Activated naive CD4-positive, alpha-beta T cell treated with anti-CD3 and anti-CD28 coated beads for 36 hours (primary cell): Measurements from ENCODE around the gene MDC1. TPM values are rescaled to one million over a fixed set of nuclear protein-coding genes. Genes with fewer than 3 reads are reported as not detected.

Source experiments
- CTCF ChIA-PET: fragments of 350-600 bp; sonication (Branson Sonifier 250); formaldehyde crosslinking; loops from one replicate; lab custom pipeline; 2021; ENCODE audit warnings: antibody characterized with exemption; lab: Charles Lee
- DNase-seq: peaks from one replicate; pipeline ENCODE4 v3.0.0-alpha.2; 2020
- H3K27ac Mint-ChIP-seq: one replicate; pipeline ENCODE4 v1.8.0; 2021; ENCODE audit warnings: mild to moderate bottlenecking, mixed read lengths
- H3K27me3 Mint-ChIP-seq: one replicate; pipeline ENCODE4 v1.8.0; 2021; ENCODE audit warnings: low read depth, mixed read lengths
- H3K36me3 Mint-ChIP-seq: one replicate; pipeline ENCODE4 v1.8.0; 2021; ENCODE audit warnings: low read depth, mixed read lengths
- H3K4me1 Mint-ChIP-seq: one replicate; pipeline ENCODE4 v1.8.0; 2021; ENCODE audit warnings: low read depth, mixed read lengths
- H3K4me3 Mint-ChIP-seq: one replicate; pipeline ENCODE4 v1.8.0; 2021; ENCODE audit warnings: mild to moderate bottlenecking, moderate library complexity, mixed read lengths
- H3K9me3 Mint-ChIP-seq: one replicate; pipeline ENCODE4 v1.8.0; 2021; ENCODE audit warnings: mixed read lengths
- intact Hi-C: fragments of 100-400 bp; cut with micrococcal nuclease; formaldehyde crosslinking; loops from one replicate; pipeline ENCODE4 v1.15.1; 2023
- total RNA-seq, 2 experiments: library from RNA; stranded (reverse); gene quantifications; one replicate each; pipeline ENCODE4 v1.2.3, GENCODE V29; 2021

The MDC1 gene
- total RNA-seq, 2 experiments from 2014 or later: 84.1 to 84.8 TPM

DNA sequence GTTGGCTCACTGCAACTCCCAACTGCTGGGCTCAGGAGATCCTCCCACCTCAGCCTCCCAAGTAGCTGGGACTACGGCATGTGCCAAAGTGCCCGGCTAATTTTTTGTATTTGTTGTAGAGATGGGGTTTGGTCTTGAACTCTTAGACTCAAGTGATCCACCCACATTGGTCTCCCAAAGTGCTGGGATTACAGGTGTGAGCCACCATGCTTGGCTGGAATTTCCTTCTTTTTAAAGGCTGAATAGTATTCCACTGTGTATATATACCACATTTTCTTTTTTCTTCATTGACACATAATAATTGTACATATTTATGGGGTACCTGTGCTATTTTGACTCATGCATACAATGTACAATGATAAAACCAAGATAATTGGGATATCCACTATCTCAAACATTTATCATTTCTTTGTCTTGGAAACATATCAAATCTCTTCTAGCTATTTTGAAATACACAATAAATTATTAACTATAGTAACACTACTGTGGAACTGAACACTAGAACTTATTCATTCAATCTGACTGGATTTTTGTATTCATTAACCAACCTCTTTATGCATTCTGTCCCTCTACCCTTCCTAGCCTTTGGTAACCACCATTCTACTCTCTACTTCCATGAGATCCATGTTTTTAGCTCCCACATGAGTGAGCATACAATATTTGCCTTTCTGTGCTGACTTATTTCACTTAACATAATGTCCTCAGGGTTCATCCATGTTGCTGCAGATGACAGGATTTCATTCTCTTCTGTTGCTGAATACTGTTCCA, 7.8 kb downstream of the MDC1 start:
- intact Hi-C loops: no loop called here
- Mint-ChIP-seq H3K4me3 (no peak overlapping the region), H3K36me3 (peaks cover 65% of the 10 kb centered on the region), H3K27ac (no peak overlapping the region), H3K27me3 (no peaks in the 10 kb centered on the region), H3K4me1 (peaks cover 14% of the 10 kb centered on the region), H3K9me3 (no peaks in the 10 kb centered on the region)
- CTCF ChIA-PET: no interaction called here
- no peak for DNase-seq

DNA sequence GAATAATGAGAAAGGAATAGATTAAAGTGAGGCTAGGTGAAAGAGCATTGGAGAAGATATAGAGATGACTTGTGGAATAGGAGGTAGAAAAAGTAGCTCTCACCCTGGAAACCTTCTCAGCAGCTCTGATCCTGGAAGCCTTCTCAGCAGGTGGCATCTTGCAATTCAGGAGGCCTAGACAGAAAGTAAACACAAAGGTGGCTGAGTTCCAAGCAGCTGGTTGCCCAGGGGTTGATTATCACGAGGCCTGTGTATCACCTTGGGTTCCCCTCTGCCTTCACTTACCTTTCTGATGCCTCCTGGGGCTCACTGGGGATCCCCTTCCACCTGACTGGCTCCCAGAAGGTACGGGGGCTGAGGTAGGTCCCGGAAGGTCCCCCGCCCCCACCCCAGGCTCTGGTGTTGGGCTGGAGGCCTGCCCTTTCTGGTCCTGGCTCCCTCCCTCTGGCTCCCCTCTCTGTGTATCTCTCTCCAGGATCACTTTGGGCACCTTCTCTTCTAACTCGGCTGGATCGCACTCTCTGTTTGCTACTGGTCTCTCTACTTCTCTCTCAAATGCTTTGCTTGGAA, 9.7 kb downstream of the MDC1 start:
- Mint-ChIP-seq H3K4me3 (no peak overlapping the region), H3K9me3 (no peaks in the 10 kb centered on the region), H3K27ac (no peak overlapping the region), H3K27me3 (no peaks in the 10 kb centered on the region), H3K4me1 (peaks cover 7% of the 10 kb centered on the region), H3K36me3 (peaks cover 63% of the 10 kb centered on the region)
- CTCF ChIA-PET: no interaction called here
- no peak for DNase-seq
- intact Hi-C loops: no loop called here

DNA sequence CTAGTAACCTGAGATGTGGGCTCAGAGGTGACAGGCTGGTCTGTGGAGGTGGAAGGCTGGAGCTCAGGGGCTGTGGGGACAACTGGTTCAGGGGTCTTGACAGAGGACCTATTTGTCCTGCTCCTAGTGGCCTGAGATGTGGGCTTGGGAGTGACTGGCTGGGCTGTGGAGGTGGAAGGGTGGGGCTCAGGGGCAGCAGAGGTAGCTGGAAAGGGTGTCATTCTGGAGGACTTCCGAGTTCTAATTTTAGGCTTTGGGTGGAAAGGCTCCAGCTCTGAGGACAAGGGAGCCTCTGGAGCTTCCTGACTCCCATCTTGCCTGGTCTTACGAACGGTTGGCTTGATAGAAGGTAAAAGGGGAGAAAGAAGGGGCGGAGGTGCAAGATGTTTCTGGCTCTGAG, 11.5 kb downstream of the MDC1 start:
- no peak for DNase-seq
- CTCF ChIA-PET: interaction anchor here (0.6 to 1.9 kb wide), 3 partner anchors 18 to 30 kb away, joined by 3 to 4 read pairs (median 3); no protein-coding TSS in a partner anchor
- no peak overlapping the region for H3K4me3 Mint-ChIP-seq
- no peaks in the 10 kb centered on the region for H3K27me3 Mint-ChIP-seq
- intact Hi-C loops: no loop called here
- H3K4me1 Mint-ChIP-seq: no peaks in the 10 kb centered on the region
- no peak overlapping the region for H3K27ac Mint-ChIP-seq
- no peaks in the 10 kb centered on the region for H3K9me3 Mint-ChIP-seq
- peaks cover 51% of the 10 kb centered on the region for H3K36me3 Mint-ChIP-seq

DNA sequence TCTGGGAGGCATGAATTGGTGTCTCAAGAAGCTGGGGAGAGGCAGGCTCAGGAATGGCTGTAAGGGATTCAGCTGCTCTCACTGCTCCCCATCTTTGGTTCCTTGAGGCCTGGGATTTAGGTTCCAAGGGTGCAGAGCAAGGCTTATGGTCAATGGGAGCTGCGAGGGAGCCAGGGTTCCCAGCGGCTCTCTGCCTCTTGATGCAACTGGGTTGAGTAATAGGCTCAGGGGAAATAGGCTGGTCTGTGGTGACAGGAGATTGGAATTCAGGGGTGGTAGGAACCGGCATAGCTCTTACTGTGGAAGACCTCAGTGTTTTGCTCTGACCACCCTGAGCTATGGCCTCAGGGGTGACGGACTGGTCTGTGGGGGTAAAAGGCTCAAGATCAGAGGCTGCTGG, 13.3 kb downstream of the MDC1 start:
- no peak for DNase-seq
- CTCF ChIA-PET: interaction anchor here (1.9 kb wide), 1 partner anchor 16 kb away, joined by 4 read pairs; no protein-coding TSS in a partner anchor
- Mint-ChIP-seq H3K27ac (no peak overlapping the region), H3K27me3 (no peaks in the 10 kb centered on the region), H3K4me1 (no peaks in the 10 kb centered on the region), H3K9me3 (no peaks in the 10 kb centered on the region), H3K36me3 (peaks cover 50% of the 10 kb centered on the region), H3K4me3 (no peak overlapping the region)
- intact Hi-C loops: no loop called here

DNA sequence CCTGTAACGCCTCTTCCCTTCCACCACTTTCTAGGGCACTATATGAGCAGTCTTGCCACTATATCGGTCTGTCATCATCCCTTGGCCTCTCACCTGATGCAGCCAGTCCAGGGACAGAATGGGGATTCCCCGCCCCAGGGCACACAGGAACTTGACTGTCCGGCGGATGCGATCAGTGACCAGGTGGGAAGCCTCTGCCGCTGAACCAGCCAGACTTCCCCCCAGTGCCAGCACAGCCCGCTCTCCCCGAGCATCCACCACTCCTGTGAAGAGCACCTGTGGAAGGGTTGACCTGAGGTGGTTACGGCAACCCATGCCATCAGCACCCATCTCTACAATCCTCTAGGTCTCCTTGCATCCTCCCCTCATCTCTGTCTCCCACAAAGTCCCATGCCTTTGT, 14.1 kb downstream of the MDC1 start:
- no peaks in the 10 kb centered on the region for H3K27me3 Mint-ChIP-seq
- no peak overlapping the region for H3K4me3 Mint-ChIP-seq
- no peaks in the 10 kb centered on the region for H3K9me3 Mint-ChIP-seq
- CTCF ChIA-PET: interaction anchor here (0.6 kb wide), 1 partner anchor 995 kb away, joined by 3 read pairs; no protein-coding TSS in a partner anchor
- no peaks in the 10 kb centered on the region for H3K4me1 Mint-ChIP-seq
- DNase-seq: no peak
- H3K27ac Mint-ChIP-seq: no peak overlapping the region
- peaks cover 46% of the 10 kb centered on the region for H3K36me3 Mint-ChIP-seq
- intact Hi-C loops: no loop called here

DNA sequence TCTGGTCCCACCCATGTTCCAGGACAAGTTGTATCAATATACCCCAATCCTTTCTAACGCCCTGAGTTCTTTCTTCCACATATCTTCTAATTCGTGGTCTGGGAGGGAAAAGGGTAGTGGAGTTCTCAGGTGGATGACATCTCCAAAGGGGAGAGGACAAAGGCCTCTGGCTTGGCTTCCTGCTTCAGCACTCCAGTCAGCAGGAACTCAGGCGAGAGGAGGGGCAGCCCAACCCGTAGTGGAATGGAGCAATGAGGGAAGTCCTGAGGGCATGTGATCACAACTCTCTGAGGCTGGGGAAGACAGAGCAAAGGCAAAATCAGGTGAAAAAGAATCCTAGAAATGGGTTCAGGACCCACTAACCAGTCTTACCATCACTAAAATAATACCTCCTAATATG, 16.7 kb downstream of the MDC1 start:
- no peak overlapping the region for H3K4me3 Mint-ChIP-seq
- no peak overlapping the region for H3K27ac Mint-ChIP-seq
- H3K4me1 Mint-ChIP-seq: peaks cover 4% of the 10 kb centered on the region
- CTCF ChIA-PET: interaction anchor here (0.7 kb wide), 1 partner anchor 322 kb away, joined by 4 read pairs; no protein-coding TSS in a partner anchor
- H3K36me3 Mint-ChIP-seq: peaks cover 34% of the 10 kb centered on the region
- DNase-seq: no peak
- H3K9me3 Mint-ChIP-seq: no peaks in the 10 kb centered on the region
- intact Hi-C loops: no loop called here
- H3K27me3 Mint-ChIP-seq: no peaks in the 10 kb centered on the region

DNA sequence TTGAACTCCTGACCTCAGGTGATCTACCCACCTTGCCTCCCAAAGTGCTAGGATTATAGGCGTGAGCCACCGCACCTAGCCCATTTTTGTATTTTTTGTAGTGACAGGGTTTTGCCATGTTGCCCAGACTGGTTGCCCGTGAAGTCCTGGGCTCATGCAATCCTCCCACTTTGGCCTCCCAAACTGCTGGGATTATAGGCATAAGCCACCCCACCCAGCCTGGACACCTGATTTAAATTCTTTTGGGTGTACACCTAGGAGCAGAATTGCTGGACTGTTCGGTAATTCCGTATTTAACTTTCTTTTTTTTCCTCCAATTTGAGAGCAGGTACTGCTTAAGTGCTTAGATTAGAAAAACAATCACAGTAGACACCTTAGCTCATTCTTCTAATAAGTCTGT, 20.6 kb downstream of the MDC1 start:
- Mint-ChIP-seq H3K4me1 (peaks cover 6% of the 10 kb centered on the region), H3K27ac (no peak overlapping the region), H3K9me3 (no peaks in the 10 kb centered on the region), H3K4me3 (no peak overlapping the region), H3K36me3 (peaks cover 8% of the 10 kb centered on the region), H3K27me3 (no peaks in the 10 kb centered on the region)
- no peak for DNase-seq
- CTCF ChIA-PET: interaction anchor here (1.2 to 1.3 kb wide), 2 partner anchors 17 to 34 kb away, joined by 3 to 6 read pairs; no protein-coding TSS in a partner anchor
- intact Hi-C loops: no loop called here

DNA sequence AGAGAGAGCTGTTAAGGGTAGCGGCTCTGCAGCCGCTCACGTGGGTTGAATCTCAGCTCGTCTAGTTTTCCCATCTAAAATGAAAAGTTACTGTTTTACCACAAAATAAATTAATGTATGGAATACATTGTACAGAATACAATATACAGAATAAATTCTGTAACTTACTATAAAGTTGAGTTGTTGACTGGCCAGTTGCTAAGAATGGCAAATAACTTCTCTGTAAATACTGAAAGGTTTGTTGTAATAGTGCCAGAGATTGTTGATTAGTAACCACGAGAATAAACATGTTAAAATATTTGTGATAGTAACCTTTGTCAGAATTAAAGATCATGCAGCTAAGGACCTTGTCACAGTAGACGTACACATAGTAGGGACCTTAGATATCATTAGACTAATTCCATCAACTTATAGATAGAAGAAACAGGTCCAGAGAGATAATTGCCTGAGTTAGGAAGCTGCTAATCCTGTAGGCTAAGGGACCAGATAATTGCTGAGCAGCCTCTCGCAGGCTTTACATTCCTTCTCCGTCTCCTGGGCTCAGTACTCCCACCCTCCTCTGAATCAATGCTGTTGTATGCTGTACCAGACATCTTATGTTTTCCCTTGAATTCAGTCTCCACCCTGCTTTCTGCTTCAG, 25.8 kb downstream of the MDC1 start:
- Mint-ChIP-seq H3K27me3 (no peaks in the 10 kb centered on the region), H3K36me3 (peaks cover 9% of the 10 kb centered on the region), H3K4me3 (peak overlapping the region; percentile 99), H3K27ac (peak overlapping the region; percentile 76), H3K9me3 (no peaks in the 10 kb centered on the region), H3K4me1 (peaks cover 35% of the 10 kb centered on the region)
- CTCF ChIA-PET: interaction anchor here (0.6 to 2.1 kb wide), 5 partner anchors 11 to 37 kb away, joined by 3 to 12 read pairs (median 6); no protein-coding TSS in a partner anchor
- intact Hi-C loops: no loop called here
- no peak for DNase-seq

DNA sequence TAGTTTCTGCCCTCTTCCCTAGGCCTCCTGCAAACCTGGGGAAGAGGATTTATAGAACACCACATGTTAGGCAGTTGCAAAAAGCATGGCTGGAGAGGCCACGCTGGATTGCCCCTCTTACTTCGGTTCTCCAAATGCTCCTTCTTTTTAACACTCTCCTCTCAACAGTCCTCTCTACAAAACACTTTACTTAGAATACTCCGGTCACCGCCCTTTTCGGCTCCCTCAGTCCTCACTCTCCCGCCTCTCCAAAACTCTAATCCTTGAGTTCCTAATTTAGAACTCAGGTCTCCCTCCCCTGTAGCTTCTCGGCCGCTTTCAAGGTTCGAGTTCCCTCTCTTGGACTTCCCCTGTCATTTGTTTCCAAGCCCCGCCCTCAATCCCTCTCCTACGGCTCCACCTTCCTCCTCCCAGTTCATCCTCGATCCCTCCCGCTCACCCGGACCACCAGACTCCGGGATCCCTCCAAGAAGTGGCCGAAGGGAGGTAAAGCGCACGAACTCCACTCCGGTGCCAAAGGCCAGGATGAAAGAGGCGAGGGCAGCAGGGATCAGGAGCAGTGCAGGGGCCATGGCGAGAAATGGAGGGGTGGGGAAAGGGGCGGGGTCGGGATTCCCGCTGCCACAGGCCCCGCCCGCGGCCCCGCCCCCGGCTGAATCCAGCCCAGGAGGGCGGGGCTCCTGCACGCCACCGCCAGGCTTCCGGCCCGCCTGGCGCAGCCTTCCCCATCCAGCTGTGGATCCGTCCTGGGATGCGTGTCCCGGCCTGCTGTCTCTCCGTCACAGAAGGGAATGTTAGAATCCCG, 26.5 kb downstream of the MDC1 start, which contains the start of gene NRM:
Gene NRM, minus strand, starts transcription at position 582 of the 805 bp plus-strand sequence. Its CDS starts 10 bp downstream, at position 572.
- H3K27ac Mint-ChIP-seq: peak within 1 kb of the TSS; percentile 91
- peak; percentile 79 for DNase-seq
- H3K4me3 Mint-ChIP-seq: peak within 1 kb of the TSS; percentile 99
- CTCF ChIA-PET: interaction anchor here (0.6 to 2.1 kb wide), 6 partner anchors 10 to 38 kb away, joined by 3 to 12 read pairs (median 6); no protein-coding TSS in a partner anchor
- no peaks in the 10 kb centered on the region for H3K9me3 Mint-ChIP-seq
- peaks cover 14% of the 10 kb centered on the region for H3K36me3 Mint-ChIP-seq
- no peaks in the 10 kb centered on the region for H3K27me3 Mint-ChIP-seq
- intact Hi-C loops: no loop called here
- peaks cover 35% of the 10 kb centered on the region for H3K4me1 Mint-ChIP-seq

DNA sequence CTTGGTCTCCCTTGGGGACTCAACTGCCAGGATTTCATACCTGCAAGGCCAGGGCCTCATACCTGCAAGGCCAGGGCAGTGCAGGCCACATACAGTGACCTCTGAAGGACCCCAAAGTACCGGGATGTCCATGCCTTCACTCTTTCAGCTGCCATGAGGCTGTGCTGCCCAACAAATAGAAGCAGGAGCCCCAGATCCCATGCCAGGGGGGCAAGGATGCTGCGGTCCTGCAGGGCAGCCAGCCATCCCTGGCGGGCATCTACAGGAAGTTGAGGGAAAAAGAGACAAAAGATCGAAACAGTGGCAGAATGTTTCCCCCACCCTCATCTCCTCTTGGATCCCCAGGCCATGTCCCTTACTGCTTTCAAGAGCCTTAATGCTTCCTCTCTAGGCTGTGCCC, 27.1 kb downstream of the MDC1 start:
- DNase-seq: no peak
- peak overlapping the region; percentile 99 for H3K4me3 Mint-ChIP-seq
- H3K4me1 Mint-ChIP-seq: peaks cover 35% of the 10 kb centered on the region
- H3K36me3 Mint-ChIP-seq: peaks cover 20% of the 10 kb centered on the region
- no peaks in the 10 kb centered on the region for H3K9me3 Mint-ChIP-seq
- no peaks in the 10 kb centered on the region for H3K27me3 Mint-ChIP-seq
- CTCF ChIA-PET: interaction anchor here (1.7 to 2.2 kb wide), 3 partner anchors 9 to 32 kb away, joined by 6 to 11 read pairs (median 8); no protein-coding TSS in a partner anchor
- intact Hi-C loops: loop anchor here (5.0 kb wide), 1 partner anchor 363 kb away; the partner anchor contains the start of gene TRIM39
- H3K27ac Mint-ChIP-seq: peak overlapping the region; percentile 91

DNA sequence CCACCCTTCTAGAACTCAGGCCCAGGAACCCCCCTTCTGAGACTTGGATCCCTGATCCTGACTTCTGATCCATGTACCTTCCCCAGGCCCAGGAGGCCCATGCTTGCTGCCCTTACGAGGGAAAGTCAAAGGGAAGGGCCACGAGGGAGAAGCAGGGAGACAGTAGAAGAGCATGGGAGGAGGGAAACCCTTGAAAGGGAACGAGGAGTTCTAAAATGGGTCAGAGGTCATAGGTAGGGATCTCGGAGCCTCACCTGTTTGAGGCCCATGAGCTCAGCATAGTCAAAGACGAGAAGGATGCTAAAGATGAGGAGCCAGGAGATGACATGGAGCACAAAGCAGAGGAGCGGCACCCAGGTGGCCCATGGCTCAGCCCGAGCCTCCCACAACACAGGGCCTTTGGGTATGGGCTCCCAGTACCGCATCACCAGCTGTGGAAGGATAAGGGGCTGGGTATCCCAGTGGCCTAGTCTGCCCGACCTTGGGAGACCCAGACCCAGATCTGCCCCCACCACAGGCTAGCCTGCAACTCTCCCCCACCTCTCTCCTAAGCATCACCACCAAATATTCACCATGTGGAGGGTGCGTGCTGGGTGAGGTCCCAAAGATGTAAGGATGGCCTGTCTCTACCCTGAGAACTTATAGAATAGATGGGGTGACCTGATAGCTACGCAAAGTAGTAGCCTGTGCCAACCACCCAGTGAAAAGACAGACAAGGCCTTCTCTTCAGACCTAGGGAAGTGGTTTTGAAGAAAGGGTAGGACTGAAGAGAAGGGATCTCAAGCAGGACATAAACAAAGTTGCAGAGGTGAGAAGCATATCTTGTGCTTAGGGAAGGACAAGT, 27.8 kb downstream of the MDC1 start:
- H3K27me3 Mint-ChIP-seq: no peaks in the 10 kb centered on the region
- peaks cover 25% of the 10 kb centered on the region for H3K36me3 Mint-ChIP-seq
- CTCF ChIA-PET: interaction anchor here (1.4 to 2.2 kb wide), 3 partner anchors 10 to 131 kb away, joined by 3 to 11 read pairs (median 8); no protein-coding TSS in a partner anchor
- intact Hi-C loops: loop anchor here (5.0 kb wide), 1 partner anchor 362 kb away; the partner anchor contains the start of gene TRIM39
- peak overlapping the region; percentile 99 for H3K4me3 Mint-ChIP-seq
- no peaks in the 10 kb centered on the region for H3K9me3 Mint-ChIP-seq
- peaks cover 35% of the 10 kb centered on the region for H3K4me1 Mint-ChIP-seq
- H3K27ac Mint-ChIP-seq: no peak overlapping the region
- no peak for DNase-seq
